ENCODE measurements around the gene PAPPA. TPM values are rescaled to one million over a fixed set of nuclear protein-coding genes. Genes with fewer than 3 reads are reported as not detected.

The PAPPA gene
- polyA plus RNA-seq, 6 donors from 2014 or later, result not detected

- no peaks in the 10 kb centered on the region for H3K36me3 Mint-ChIP-seq
- no peak overlapping the region for H3K4me3 Mint-ChIP-seq
- H3K27ac Mint-ChIP-seq, result no peak overlapping the region
- DNase-seq, result no peak
- no peak for ATAC-seq (ENCODE audit: low read depth in 2 of 2)
- H3K27me3 Mint-ChIP-seq, result no peaks in the 10 kb centered on the region
- peaks cover 0 to 9% (median 0%) of the 10 kb centered on the region in 7 donors for H3K9me3 Mint-ChIP-seq
- H3K4me1 Mint-ChIP-seq, result no peaks in the 10 kb centered on the region
Measured at GRCh38 chr9:116202219-116202912, 48.8 kb downstream of the PAPPA start.

- no peak for ATAC-seq (ENCODE audit: low read depth in 2 of 2)
- no peak for DNase-seq
- Mint-ChIP-seq H3K36me3 (no peaks in the 10 kb centered on the region), H3K27me3 (peaks cover 0 to 3% (median 0%) of the 10 kb centered on the region in 3 donors), H3K9me3 (peaks cover 0 to 9% (median 0%) of the 10 kb centered on the region in 7 donors), H3K4me3 (no peak overlapping the region), H3K27ac (no peak overlapping the region), H3K4me1 (no peaks in the 10 kb centered on the region)
Measured at GRCh38 chr9:116204252-116204882, 50.8 kb downstream of the PAPPA start.

- ATAC-seq (ENCODE audit: low read depth in 2 of 2) (no peak), DNase-seq (no peak)
- H3K27me3 Mint-ChIP-seq, result peaks cover 0 to 3% (median 0%) of the 10 kb centered on the region in 3 donors
- no peaks in the 10 kb centered on the region for H3K4me1 Mint-ChIP-seq
- H3K9me3 Mint-ChIP-seq, result peaks cover 0 to 9% (median 0%) of the 10 kb centered on the region in 7 donors
- no peaks in the 10 kb centered on the region for H3K36me3 Mint-ChIP-seq
- H3K4me3 Mint-ChIP-seq, result no peak overlapping the region
- H3K27ac Mint-ChIP-seq, result no peak overlapping the region
Measured at GRCh38 chr9:116207371-116208111, 54.0 kb downstream of the PAPPA start.

- Mint-ChIP-seq H3K4me1 (no peaks in the 10 kb centered on the region), H3K4me3 (no peak overlapping the region), H3K27me3 (peaks cover 0 to 3% (median 0%) of the 10 kb centered on the region in 3 donors), H3K27ac (no peak overlapping the region), H3K9me3 (peaks cover 0 to 7% (median 0%) of the 10 kb centered on the region in 7 donors), H3K36me3 (no peaks in the 10 kb centered on the region)
- DNase-seq (no peak), ATAC-seq (ENCODE audit: low read depth in 2 of 2) (no peak)
Measured at GRCh38 chr9:116208417-116209232, 55.0 kb downstream of the PAPPA start.

GRCh38 chr9:116209414-116210116 lies 56.0 kb downstream of the PAPPA start:
- Mint-ChIP-seq H3K4me1 (no peaks in the 10 kb centered on the region), H3K36me3 (no peaks in the 10 kb centered on the region), H3K27ac (no peak overlapping the region), H3K4me3 (no peak overlapping the region), H3K9me3 (peaks cover 0 to 5% (median 0%) of the 10 kb centered on the region in 7 donors), H3K27me3 (peaks cover 0 to 3% (median 0%) of the 10 kb centered on the region in 3 donors)
- ATAC-seq (ENCODE audit: low read depth in 2 of 2), result no peak
- DNase-seq, result no peak

- Mint-ChIP-seq H3K36me3 (no peaks in the 10 kb centered on the region), H3K27me3 (peaks cover 0 to 3% (median 0%) of the 10 kb centered on the region in 3 donors), H3K9me3 (peaks cover 5 to 9% (median 6%) of the 10 kb centered on the region in 7 donors), H3K4me1 (no peaks in the 10 kb centered on the region), H3K4me3 (no peak overlapping the region), H3K27ac (no peak overlapping the region)
- DNase-seq (no peak), ATAC-seq (ENCODE audit: low read depth in 2 of 2) (no peak)
Measured at GRCh38 chr9:116212986-116213692, 59.5 kb downstream of the PAPPA start.

GRCh38 chr9:116213693-116214047 lies 60.1 kb downstream of the PAPPA start:
- Mint-ChIP-seq H3K4me1 (no peaks in the 10 kb centered on the region), H3K36me3 (no peaks in the 10 kb centered on the region), H3K9me3 (peaks cover 4 to 9% (median 6%) of the 10 kb centered on the region in 7 donors), H3K27me3 (peaks cover 0 to 4% (median 0%) of the 10 kb centered on the region in 3 donors), H3K4me3 (no peak overlapping the region), H3K27ac (no peak overlapping the region)
- DNase-seq (no peak), ATAC-seq (ENCODE audit: low read depth in 2 of 2) (no peak)

- Mint-ChIP-seq H3K4me3 (no peak overlapping the region), H3K9me3 (peaks cover 0 to 17% (median 9%) of the 10 kb centered on the region in 7 donors), H3K4me1 (no peaks in the 10 kb centered on the region), H3K27me3 (peaks cover 0 to 10% (median 0%) of the 10 kb centered on the region in 3 donors), H3K27ac (no peak overlapping the region), H3K36me3 (no peaks in the 10 kb centered on the region)
- ATAC-seq (ENCODE audit: low read depth in 2 of 2) (no peak), DNase-seq (no peak)
Measured at GRCh38 chr9:116218399-116218798, 64.8 kb downstream of the PAPPA start.

- DNase-seq (no peak), ATAC-seq (ENCODE audit: low read depth in 2 of 2) (no peak)
- Mint-ChIP-seq H3K4me3 (no peak overlapping the region), H3K4me1 (no peaks in the 10 kb centered on the region), H3K27ac (no peak overlapping the region), H3K36me3 (no peaks in the 10 kb centered on the region), H3K27me3 (peaks cover 0 to 12% (median 0%) of the 10 kb centered on the region in 3 donors), H3K9me3 (peaks cover 0 to 22% (median 8%) of the 10 kb centered on the region in 7 donors)
Measured at GRCh38 chr9:116219686-116220085, 66.1 kb downstream of the PAPPA start.

GRCh38 chr9:116223926-116224325 lies 70.3 kb downstream of the PAPPA start:
- peaks cover 0 to 12% (median 0%) of the 10 kb centered on the region in 3 donors for H3K27me3 Mint-ChIP-seq
- H3K4me3 Mint-ChIP-seq, result no peak overlapping the region
- H3K27ac Mint-ChIP-seq, result no peak overlapping the region
- H3K36me3 Mint-ChIP-seq, result no peaks in the 10 kb centered on the region
- no peaks in the 10 kb centered on the region for H3K4me1 Mint-ChIP-seq
- DNase-seq (no peak), ATAC-seq (ENCODE audit: low read depth in 2 of 2) (no peak)
- peaks cover 0 to 18% (median 6%) of the 10 kb centered on the region in 7 donors for H3K9me3 Mint-ChIP-seq

GRCh38 chr9:116230051-116230632 lies 76.6 kb downstream of the PAPPA start:
- H3K9me3 Mint-ChIP-seq, result peaks cover 0 to 12% (median 2%) of the 10 kb centered on the region in 7 donors
- H3K27ac Mint-ChIP-seq, result no peak overlapping the region
- no peaks in the 10 kb centered on the region for H3K36me3 Mint-ChIP-seq
- H3K4me3 Mint-ChIP-seq, result no peak overlapping the region
- H3K4me1 Mint-ChIP-seq, result no peaks in the 10 kb centered on the region
- ATAC-seq (ENCODE audit: low read depth in 2 of 2), result no peak
- H3K27me3 Mint-ChIP-seq, result no peaks in the 10 kb centered on the region
- no peak for DNase-seq
